H4 (cell line): Measurements from ENCODE around the gene DHX36. TPM values are rescaled to one million over a fixed set of nuclear protein-coding genes. Genes with fewer than 3 reads are reported as not detected.
A peak's percentile ranks its signal among the peaks of the same experiment; 100 is the strongest.

Source experiments
- DNase-seq: peaks from one replicate; pipeline ENCODE4 v3.0.0-alpha.2; 2015; ENCODE audit warnings: low spot score
- total RNA-seq: library from RNA; depleted of rRNA; stranded (reverse); fragments of >200 nt; shearing (Covaris generic); gene quantifications from 2 replicates; pipeline ENCODE4 v1.2.3, GENCODE V29; 2014

Gene DHX36
- total RNA-seq, 1 experiment from 2014 or later: 25.9 TPM

DNA sequence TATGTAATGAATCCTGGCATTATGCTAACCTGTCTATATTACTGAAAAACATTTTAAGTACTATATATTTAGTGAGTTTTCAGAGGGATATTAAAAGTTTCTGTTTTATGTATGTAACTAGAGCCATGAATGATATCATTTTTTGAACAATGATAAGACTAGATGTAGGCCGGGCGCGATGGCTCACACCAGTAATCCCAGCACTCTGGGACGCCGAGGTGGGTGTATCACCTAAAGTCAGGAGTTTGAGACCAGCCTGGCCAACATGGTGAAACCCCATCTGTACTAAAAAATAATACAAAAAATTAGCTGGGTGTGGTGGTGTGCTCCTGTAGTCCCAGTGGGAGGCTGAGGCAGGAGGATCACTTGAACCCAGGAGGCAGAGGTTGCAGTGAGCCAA, 34.1 kb downstream of the DHX36 start:
- DNase-seq: no peak

DNA sequence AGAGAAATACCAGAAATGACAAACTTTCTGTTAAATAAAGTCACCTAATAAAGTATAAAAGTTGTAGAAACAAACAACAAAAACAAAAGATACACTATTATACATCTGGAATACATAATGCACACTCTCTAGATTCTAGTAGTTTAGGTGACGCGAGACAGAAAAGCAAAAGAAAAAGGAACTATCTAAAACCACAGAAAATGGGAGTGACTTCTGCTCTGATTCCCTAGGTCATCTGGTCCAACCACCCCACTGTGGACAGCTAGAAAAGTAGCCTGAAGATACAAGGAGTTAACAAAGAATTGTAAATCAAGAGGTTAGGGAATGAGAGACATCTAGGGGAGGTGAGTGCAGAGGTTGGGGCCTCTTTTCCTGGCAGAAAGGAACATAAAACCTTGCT, 39.1 kb downstream of the DHX36 start:
- DNase-seq: no peak

DNA sequence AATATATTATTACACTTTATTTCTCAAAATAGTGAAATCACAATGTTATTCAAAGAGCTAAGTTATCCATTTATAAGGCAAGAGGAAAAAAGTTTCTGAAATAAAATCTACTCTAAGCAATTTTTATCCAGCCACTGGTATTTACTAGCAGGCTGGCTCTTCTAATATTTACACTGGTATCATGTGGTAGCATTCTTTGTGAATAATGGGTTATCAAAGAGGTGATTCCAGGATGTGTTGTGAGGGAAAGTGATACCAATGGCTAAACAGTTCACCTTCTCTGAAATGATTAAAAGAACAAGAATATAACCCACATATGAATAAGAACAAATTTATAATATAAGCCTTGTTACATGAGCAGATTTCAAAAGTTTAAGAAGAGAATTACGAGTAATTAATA, 44.1 kb downstream of the DHX36 start:
- DNase-seq: no peak

DNA sequence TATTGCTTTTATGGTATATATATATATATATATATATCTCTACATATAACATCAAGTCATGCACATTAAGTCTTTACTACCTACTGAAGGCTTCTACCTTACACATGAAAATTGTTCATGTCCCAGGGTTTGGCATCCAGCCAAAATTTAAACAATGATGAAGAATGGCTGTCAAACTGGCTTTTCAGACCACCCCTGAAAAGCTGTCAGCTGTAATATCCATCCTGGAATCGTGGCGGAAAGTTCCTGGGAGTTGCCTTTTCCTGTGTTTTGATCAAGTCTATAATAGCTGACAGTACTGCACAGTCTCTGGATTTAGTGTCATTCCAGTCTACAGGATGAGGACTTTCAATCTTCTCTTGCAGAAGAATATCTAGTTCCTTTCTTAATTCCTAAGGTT, 48.3 kb downstream of the DHX36 start:
- no peak for DNase-seq

DNA sequence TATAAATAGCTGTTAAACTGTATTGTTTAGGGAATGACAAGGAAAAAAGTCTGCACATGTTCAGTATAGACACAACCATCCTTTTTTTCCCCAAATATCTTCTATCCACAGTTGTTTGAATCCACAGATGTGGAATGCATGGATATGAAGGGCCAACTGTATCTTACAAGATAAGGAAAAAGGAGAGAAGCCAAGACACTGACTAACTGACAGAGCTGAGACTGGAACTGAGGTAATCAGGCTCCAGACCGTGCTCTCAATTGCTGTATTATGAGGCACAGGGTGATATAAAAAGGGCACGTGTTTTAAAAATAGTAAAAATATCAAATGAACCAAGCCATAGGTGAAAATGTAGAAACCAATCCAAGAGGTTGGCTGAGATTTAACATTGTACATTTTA, 49.0 kb downstream of the DHX36 start:
- DNase-seq: no peak

DNA sequence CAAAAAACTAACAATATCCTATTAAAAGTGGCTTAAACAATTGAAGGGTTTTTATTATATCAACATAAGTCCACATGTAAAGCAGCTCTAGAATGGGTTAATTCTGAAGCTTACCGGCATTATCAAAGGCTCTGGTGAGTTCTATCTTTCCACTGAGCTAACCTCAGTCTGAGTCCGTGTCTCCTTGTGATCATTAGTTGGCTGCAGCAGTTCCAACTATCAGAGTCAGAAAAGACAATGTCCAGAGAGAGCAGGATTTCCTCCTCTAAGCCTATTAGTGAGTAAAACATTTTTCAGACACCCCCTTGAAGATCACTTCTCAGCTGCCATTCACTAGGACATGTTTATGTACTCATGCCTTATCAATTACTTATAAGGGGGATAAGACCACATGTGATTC, 49.9 kb downstream of the DHX36 start:
- no peak for DNase-seq

DNA sequence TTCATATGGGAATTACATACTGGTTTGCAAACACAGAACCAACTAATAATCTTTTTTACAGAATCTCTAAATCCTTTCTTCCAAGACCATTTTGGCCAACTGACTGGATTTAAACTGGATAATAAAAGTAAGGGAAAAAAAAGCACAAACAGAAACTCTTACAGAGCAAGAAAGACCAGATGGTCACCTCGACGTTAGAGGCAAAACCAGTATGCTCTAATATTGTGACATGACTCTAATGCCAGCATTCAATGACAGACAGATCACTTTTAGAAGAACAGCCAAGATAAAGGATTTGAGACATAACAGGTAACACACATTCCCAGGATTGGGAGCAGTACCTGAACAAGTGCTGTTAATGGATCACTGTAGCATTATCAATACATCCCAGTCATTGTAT, 50.9 kb downstream of the DHX36 start:
- DNase-seq: no peak

DNA sequence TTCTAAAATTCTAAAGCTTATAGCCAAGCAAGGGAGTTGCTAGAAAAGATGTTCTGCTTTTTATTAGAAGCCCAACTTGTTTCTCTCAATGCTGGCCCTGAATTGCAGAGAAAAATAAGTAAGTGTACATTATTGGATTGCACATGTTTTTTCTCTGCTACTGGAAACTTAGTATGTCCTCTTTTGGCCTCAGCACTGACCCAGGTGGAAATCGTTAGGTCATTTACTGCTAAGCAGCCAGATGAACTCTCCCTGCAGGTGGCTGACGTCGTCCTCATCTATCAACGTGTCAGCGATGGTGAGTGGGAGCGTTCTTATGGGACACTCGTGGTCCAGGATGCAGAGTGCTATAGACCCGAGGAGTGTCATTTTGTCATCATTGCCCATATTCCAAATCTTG, 69.8 kb downstream of the DHX36 start:
- no peak for DNase-seq

DNA sequence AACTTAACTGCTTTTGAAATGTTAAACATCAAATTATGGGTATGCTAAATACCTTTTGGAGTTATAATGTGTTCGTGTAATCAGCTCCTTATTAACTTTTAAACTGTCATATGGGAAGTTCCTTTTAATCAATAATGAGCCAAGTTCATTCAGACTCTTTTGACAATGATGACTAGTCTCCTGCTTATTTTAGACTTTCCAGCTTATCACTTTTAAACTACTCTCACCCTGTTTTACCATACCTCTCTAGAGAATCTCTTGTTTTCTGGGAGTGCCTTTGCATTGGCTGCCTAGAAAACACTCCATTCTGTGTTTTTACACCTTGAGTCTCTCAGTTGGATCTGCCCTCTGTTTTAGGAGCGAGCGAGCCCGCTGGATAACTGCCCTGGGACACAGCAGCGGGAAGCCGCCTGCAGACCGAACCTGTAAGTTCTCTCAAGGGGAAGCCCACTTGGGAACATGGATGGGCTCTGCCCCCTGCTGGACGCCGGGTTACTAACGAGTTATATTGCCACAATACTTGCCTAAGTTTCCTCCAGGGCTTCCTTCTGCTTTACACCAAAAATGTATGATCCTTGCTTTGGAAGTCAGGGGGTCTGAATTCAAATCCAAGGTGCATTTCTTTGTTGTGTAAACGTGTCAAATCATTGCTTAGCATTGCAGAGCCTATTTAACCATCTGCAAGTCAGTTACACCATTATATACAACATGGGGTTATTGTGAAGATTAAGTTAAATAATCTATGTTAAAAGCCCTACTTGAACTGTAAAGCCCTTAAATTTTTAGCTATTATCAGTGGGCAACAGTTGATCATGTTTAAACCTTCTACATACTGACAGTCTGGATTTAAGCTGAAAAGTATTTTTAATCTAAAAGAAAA, 71.3 kb downstream of the DHX36 start:
- DNase-seq: peak; percentile 79

DNA sequence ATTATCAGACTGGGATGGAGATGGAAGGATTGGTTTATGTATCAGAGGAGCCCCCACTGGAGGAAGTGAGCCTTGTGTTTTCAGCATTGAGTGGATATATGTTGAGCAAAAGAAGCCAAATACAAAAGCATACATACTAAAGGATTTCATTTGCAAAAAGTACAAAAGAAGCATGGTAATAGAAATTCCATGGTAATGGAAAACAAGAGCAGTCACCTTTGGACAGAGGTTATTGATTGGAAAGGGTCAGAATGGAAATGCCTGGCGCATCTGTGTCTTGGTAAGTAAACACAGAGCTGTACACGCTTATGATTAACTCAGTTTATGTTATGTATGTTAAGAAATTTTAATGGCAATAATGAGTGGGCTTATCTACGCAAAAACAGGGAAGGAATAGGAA, 72.7 kb downstream of the DHX36 start:
- no peak for DNase-seq

DNA sequence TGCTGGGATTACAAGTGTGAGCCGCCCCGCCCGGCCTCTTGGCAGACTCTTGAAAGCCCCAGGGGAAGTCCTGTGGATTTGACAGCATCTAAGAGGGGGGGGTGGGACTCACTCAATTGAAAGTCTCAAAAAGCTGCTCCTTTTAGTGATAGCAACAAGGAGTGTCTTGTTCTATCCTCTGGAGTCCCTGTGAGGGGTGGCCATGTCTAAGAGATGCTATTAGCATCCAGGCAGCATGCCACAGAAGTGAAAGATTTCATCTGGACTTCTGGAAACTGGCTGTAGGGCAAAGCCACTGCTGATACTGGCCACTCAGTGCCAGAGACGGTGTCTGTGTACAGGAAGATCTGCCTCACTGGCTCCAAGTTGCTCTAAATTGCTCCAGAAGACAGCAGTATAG, 74.0 kb downstream of the DHX36 start:
- DNase-seq: no peak

DNA sequence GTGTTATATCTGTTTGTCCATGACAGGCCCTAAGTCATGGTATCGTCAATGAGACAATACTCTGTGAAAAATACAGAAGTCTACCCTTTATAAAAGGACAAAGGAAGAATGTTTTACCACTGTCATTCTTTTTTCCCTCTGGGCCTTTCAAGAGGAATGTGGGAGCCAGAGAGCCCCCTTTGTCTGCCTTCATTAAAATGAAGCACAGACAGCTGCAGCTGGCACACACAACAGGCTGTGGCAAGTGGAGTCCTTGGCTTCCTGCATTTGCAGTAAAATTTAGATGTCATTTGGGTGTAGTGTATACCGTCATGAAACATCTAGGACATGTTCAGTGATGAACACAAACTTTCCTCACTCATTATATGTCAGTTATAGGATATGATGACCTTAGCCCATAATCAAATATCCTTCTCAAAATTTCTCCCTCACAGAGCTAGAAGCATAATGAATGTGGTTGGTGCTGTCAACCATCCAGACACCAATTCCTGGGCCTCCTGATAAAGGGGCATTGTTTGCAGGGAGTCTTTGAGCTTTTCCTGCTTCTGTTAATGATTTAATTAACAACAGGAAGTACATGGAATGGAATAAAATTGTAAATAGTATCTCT, 76.4 kb downstream of the DHX36 start:
- no peak for DNase-seq

DNA sequence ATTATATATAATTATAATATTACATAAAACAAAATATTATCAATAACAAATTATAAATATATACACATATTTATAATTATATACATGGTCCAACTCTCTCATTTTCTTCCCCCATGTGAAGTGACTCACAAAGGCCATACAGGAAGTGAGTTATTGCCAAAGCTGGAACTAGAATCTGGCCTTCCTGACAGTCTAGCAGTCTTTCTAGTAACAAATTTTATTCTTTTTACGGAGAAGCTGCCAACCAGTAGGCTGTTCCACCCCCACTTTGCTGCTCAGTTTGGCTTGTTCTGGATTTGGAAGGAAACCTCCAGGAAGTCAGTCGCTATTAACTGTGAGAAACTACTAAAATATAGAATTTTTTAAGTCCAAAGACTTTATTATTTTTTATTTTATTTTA, 79.6 kb downstream of the DHX36 start:
- DNase-seq: no peak

DNA sequence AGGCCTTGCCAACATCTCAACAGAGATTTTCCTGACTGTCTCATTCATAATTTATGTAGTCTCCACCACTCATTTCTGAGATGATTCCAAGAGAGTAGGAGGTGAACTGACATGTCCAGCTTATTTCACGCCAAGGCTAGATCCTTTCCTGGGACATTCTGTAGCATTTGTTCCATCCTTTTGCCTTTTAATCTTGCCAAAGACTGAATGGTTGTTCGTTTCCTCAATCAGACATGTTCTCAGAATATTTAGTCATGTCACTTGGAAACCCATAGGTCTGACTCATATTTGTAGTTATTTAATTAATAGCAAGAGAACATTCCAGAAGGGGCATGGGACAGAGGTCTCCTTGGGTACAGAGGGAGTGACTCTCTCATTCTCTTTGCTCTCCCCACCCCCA, 80.9 kb downstream of the DHX36 start:
- no peak for DNase-seq

DNA sequence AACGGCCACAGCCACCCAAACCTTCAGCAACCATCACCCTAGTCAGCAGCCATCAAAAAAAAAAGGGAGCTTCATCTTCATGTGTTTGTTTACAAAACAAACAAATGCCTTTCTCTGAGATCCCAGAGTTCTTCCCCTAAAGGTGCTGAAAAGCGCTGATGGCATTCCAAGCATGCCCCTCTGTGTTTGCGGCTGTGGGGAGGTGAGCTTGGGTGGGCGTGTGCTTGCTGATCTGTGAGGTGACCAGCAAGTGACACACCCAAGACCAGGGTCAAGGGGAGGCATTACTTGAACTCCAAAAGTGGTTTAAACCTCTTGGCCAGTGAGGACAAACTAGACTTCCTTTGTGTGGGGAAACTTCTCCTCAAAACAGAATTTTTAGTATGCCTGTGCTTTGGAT, 81.5 kb downstream of the DHX36 start:
- no peak for DNase-seq

DNA sequence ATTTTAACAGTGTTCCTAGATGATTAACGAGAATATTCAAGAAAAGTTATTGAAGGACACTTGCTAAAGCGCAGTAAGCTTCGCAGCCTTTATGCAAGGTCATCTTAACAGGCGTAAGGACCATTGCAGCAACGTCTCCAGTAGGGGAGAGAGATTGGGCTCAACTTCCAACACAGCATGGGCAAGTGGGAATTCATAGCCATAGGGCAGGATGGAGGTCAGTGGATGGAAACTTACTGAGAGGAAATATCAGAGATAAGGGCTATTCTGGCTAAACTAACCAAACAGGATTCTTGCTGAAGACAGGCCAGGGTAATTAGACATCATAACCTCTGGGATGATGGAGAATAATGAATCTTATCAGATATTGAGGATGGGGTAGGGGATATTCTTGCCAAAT, 82.8 kb downstream of the DHX36 start:
- no peak for DNase-seq

DNA sequence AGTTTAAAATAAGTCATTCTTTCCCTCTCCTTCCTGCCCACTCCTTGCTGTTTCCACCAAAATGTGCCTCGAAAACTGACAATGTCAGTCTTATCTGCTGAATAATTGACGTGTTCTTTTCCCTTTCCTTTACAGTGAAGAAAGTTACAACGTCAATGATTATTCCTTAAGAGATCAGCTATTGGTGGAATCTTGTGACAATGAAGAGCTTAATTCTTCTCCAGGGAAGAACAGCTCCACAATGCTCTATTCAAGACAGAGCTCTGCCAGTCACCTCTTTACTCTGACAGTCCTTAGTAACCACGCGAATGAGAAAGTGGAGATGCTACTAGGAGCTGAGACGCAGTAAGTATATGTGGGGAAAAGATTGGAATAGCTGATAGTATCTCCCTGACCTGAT, 84.1 kb downstream of the DHX36 start:
- no peak for DNase-seq

DNA sequence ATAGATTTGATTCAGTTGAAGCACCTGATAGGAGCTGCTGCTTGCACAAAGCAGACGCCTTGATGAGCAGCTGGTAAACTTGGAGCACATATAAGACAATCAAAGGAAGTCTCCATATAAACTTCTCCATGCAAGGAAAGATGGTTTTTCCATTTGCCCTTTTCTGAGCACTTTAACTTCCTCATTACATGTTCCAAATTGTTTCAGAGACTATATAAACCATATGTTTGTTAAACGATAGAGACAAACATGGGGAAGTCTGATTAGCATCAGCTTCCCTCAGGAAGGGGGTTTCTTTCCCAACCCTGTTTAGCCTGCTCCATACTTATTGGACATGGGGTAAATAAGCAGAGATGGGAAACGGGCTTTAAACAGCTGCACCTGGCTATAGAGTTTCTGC, 88.0 kb downstream of the DHX36 start:
- no peak for DNase-seq

DNA sequence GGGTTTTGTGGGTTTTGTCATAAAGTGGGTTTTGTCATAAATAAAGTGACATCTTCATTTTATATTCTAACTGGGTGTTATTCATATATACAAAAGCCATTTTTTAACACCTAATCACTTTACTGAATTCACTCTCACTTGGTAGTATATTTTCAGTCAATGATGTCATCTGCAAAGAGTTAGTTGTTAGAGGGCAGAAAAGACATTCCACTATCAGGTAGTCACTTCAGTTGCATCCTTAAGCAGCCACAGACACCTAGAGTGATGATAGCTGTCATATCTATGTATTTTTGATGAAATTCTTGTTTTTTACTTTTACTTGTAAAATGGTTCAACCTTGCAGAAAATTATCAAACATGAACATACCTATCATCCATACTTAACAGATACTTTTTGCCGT, 89.0 kb downstream of the DHX36 start:
- DNase-seq: no peak

DNA sequence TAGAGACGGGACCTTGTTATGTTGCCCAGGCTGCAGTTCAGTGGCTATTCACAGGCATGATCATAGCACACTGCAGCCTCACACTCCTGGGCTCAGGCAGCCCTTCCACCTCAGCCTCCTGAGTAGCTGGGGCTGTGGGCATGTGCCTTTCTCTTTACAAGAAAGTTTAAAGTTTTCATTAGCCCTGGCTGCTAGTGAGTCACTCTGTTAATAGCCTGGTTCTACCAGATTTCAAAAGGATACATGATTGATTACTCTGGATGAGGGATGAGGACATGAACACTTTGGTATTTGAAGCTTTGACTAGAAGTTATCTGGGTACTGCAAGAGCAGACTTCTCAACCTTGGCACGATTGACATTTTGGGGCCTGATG, 95.1 kb downstream of the DHX36 start:
- no peak for DNase-seq

DNA sequence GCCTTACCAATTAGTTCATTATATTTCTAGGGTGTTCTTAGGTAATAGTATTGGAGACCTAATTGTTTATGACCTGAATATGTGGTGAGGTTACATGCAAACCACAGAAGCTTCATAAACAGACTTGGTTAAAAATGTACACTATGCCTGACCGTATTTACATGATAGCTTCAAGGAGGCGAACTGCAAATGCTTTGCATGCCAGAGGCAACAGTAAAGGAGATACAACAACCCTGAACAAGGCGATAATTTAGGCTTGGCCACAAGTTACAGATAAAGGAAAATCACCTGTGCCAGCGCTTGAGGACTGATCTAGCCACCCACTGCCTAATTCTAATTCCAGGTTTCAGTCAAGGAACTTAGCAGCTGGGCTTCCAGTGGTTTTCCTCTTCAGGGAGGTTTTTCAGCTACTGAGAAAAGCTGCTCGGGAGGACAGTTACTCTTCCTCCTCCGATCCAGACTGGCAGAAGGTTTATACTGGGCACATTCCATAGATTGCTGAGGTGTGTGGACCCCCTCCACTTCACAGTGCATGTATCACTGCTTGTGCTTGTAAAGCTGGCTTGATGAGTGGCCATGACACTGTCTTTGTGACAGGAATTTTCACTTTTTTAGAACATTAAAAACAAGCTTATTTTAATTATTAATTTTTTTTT, 95.6 kb downstream of the DHX36 start:
- no peak for DNase-seq

DNA sequence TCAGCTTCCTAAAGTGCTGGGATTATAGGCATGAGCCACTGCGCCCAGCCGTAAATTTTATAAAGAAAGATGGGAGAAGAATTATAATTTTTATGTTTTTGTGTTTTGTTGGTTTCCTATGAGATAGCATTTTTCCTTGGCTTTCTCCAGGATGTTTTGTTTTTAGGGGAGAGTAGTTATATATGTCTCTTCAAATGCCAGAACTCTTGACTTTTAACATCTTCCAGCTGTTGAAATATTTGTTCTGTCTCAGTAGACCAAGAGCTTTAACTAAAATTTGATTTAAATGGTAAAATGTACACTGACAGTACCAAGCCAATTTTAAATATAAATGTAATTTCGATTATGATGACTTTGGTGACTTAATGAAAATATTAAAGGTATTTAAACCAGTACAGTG, 96.8 kb downstream of the DHX36 start:
- DNase-seq: no peak

DNA sequence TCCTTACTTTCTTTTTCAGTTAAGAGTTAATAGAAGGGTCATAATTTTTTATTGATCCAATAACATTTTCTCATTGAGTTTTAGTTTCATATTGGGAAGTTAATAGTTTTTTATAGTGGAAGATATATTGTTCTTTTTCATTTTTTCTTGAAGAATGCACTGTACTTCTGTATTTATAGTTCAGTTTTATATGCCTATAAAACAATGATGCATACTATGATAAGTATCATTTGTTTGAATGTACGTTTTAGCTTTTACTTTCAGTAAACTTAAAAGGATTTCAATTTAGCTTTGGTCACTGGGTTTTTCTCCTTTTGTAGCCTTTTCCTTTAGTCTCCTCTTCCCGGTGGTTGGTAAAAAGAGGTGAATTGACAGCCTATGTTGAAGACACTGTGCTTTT, 98.8 kb downstream of the DHX36 start:
- no peak for DNase-seq
